Hippocampal formation (tissue), 2 donors: ENCODE results near the gene CNDP2.
"Not testable (repeated sequence)": the region's sequence is repeated elsewhere in the genome, so short reads cannot be mapped to it uniquely, and the experiment has no call there.

Source experiments
- DNase-seq, 2 donors: peaks; one replicate each; lab custom pipeline; 2025; lab: John Stamatoyannopoulos, UW

Gene CNDP2

DNA sequence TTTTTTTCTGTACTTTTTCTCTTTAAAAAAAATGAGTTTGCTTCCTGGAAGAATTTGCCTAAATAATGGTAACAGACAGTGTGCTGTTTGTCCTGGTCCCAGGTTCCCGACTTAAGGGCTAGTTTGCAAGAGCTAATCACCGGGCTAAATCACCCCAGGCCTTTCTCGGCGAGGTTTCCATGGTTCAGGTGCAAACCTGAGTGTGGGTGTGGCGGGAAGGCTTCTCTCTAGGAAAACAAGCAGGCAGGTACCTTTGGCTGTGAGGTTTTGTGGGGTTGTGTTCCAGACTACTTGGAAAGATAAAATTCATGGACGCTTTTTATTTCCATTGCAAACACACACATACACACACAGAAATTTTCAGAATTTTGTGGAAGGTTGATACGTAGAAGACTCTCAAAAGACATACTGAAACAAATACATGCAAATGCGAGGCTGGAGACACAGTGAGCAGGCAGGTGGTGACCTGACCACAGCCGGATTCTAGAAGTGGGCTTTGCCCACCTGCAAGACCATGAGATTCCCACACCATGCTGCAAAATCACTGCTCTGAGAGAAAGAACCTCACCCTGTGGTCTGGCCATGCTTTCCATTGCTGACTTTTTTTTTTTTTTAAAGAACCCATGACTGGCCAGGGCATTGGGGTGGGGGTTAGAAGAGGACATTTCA is 39.0 kb downstream of the CNDP2 start:
- no peak for DNase-seq

DNA sequence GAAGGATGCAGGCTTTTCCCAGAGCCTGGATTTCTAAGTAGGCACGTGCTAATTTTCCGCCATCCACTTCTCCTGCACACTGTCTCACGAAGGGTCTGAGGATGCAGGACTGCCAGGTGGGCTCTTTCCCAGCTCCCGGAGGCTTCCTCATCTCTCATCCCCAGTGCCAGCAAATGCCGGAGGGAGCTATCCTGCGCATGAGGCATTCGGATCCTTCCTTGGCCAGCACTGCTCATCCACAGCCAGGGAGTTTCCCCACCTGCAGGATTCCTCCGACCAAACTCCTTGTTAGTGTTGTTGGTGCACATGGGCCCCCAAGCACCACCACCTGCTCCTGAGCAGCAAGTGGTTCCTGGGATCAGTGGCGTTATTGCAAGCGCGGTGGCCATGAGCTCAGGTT is 43.1 kb downstream of the CNDP2 start:
- no peak for DNase-seq

DNA sequence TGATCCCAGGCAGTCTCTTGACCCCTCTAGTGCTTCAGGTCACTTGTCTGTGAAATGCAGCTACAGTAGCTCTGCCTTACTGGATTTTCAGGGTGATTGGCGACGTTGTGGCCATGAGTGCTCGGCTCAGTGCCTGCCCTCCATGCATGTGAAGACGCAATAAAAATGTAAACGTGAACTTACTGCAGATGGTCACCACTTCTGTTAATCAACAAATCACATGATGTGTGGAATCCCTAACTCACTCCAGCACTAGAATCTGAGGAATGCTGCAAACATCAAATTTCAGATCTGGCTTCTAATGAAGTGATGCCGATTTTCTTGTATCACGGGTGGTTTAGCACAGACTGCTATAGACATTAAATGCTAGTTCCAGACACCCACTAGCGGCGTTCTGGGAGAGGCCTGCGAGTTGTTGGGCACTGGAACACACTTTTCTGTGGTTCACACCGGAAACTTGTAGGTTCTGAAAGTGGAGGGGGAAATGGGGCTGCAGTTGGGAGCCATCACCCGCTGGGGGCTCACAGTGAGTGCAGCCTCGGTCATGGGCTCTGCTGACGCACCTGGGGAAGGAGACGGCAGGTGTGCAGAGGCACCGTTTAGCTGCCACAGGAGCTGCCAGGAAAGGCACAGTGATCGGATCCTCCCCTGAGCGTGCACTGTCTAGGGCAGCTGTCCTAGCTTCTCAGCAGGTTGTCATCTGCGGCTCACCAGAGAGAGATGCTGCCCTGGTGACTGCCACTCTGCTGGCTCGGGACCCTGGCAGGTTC is 44.7 kb downstream of the CNDP2 start:
- DNase-seq = no peak

GRCh38 chr18:74541703-74542555 is 45.8 kb downstream of the CNDP2 start:
- peak; percentile 75 to 78 for DNase-seq

GRCh38 chr18:74544898-74545297 is 48.7 kb downstream of the CNDP2 start:
- no peak for DNase-seq

GRCh38 chr18:74546007-74546406 is 49.8 kb downstream of the CNDP2 start:
- DNase-seq = no peak

DNA sequence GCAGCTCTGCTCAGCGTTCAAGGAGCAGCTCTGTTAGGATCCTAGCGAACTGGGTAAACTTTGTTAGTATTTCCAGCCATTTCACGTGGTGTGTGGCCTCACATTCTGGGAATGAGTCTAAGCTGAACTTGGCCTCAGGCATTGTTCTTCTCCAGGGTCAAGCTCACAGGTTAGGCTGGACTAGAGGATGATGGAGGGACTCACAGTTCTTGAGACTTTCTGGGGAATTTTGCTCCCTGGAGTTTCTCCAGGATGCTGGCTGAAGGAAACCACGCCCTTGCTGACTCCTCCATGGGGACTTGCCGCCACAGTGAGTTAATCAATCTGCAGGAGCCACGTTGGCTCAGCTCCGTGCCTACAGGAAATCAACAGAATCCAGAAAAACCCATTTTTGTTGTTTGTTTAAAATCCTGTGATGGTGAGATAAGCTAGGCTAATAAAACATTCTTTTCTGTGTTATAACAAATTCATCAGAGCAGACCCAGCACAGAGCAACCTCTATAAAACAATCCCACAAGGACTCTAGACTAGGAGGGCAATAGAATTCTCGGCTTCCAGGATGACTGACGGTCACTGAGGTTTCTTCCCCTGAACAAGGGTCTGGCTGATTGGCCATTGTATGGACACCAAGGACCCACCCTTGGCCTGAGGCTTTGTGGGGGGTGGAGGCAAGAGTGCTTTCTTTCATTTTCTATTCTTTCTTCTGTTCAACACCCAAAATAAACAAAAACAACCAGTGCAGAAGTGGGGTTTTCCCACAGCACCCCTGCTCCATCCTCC is 50.8 kb downstream of the CNDP2 start:
- no peak for DNase-seq

DNA sequence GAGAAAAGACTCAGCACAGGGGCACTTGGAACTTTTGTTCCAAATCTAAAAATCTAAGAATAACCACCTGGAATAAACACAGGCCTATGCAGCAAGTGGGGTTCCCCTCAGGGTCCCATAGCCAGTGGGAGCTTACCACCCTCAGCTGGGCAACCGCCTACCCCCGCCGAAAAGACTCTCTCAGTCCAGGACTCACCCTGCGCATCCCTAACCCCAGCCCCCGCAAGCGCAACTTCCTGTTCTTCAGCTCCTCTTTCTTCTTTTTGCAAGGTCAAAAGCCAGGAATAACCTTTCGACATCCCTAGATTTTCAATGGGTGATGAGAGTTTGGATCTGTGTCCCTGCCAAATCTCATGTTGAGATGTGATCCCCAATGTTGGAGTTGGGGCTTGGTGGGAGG is 51.7 kb downstream of the CNDP2 start:
- DNase-seq = no peak

DNA sequence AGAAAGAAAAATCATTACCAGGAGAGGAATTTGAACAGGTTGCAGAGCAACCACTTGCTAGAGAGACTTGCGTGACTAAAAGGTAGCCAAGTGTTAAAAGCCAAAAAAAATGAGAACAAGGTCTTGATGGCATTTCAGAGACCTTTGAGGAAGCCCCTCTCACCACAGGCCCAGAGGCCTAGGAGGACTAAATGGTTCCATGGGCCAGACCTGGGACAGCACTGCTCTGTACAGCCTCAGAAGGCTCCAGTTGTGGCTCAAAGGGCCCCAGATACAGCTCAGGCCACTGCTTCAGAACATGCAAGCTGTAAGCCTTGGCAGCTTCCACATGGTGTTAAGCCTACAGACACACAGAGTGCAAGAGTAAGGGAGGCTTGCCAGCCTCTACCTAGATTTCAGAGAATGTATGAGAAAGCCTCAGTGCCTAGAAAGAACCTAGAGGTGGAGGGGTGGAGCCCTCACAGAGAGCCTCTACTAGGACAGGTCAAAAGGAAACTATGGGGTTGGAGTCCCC is 53.5 kb downstream of the CNDP2 start:
- DNase-seq = no peak

- no peak for DNase-seq
Observed at GRCh38 chr18:74550886-74551285, 54.7 kb downstream of the CNDP2 start.

DNA sequence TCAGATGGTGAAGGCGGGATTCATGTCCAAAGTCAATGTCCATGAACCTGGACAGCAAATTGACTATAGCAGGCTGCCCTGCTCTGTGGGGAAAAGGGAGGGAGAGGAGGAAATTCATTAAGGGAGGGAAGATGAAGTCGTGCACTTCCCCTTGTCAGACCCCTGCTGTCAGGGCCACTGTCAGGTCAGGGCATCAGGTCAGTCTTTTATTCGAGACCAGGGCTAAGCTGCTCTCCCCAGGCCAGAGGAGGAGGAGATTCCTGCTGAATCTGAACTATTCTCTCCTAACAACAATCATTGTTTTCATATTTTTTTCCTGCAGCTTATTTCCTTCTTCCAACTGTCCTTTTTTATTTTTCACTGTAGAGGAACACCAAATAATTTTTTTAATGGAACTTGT is 55.3 kb downstream of the CNDP2 start:
- no peak for DNase-seq

- peak; percentile 81 to 90 for DNase-seq
Observed at GRCh38 chr18:74551936-74552555, 55.9 kb downstream of the CNDP2 start.

GRCh38 chr18:74556126-74556525 is 60.0 kb downstream of the CNDP2 start:
- DNase-seq = no peak

- DNase-seq = no peak
Observed at GRCh38 chr18:74558096-74558495, 61.9 kb downstream of the CNDP2 start.

- no peak for DNase-seq
Observed at GRCh38 chr18:74562131-74562730, 66.1 kb downstream of the CNDP2 start.

- DNase-seq = no peak
Observed at GRCh38 chr18:74562775-74563174, 66.6 kb downstream of the CNDP2 start.

- no peak for DNase-seq
Observed at GRCh38 chr18:74563999-74564398, 67.8 kb downstream of the CNDP2 start.

DNA sequence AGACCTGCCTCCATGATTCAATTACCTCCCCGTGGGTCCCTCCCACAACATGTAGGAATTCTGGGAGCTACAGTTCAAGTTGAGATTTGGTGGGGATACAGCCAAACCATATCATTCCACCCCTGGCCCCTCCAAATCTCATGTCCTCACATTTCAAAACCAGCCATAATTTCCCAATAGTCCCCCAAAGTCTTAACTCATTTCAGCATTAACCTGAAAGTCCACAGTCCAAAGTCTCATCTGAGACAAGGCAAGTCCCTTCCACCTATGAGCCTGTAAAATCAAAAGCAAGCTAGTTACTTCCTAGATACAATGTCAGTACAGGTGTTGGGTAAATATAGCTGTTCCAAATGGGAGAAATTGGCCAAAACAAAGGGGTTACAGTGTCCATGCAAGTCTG is 69.0 kb downstream of the CNDP2 start:
- DNase-seq = not testable (repeated sequence)

DNA sequence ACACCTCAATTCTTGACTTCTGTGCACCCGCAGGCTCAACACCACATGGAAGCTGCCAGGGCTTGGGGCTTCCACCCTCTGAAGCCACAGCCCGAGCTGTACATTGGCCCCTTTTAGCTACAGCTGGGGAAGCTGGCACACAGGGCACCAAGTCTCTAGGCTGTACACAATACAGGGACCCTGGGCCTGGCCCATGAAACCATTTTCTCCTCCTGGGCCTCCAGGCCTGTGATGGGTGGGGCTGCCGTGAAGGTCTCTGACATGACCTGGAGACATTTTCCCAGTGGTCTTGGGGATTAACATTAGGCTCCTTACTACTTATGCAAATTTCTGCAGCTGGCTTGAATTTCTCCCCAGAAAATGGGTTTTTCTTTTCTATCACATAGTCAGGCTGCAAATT is 69.8 kb downstream of the CNDP2 start:
- not testable (repeated sequence) for DNase-seq

GRCh38 chr18:74567822-74568221 is 71.7 kb downstream of the CNDP2 start:
- no peak for DNase-seq

GRCh38 chr18:74569401-74569800 is 73.2 kb downstream of the CNDP2 start:
- DNase-seq = no peak
